ENCODE data around the gene SH3PXD2B. TPM values are rescaled to one million over a fixed set of nuclear protein-coding genes. Genes with fewer than 3 reads are reported as not detected.
"Not testable (repeated sequence)": the region's sequence is repeated elsewhere in the genome, so short reads cannot be mapped to it uniquely, and the experiment has no call there.

SH3PXD2B gene
- total RNA-seq, 1 experiment from 2014 or later = 15.7 TPM

DNA sequence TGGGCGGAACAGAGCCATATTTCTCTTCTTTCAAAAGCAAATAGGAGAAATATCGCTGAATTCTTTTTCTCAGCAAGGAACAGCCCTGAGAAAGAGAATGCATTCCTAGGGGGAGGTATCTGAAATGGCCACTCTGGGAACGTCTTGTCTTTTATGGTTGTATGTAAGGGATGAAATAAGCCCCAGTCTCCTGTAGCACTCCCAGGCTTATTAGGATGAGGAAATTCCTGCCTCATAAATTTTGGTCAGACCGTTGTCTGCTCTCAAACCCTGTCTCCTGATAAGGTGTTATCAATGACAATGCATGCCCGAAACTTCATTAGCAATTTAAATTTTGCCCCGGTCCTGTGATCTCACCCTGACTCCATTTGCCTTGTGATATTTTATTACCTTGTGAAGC is 52.3 kb downstream of the SH3PXD2B start:
- DNase-seq (ENCODE audit: low read depth) = not testable (repeated sequence)

DNA sequence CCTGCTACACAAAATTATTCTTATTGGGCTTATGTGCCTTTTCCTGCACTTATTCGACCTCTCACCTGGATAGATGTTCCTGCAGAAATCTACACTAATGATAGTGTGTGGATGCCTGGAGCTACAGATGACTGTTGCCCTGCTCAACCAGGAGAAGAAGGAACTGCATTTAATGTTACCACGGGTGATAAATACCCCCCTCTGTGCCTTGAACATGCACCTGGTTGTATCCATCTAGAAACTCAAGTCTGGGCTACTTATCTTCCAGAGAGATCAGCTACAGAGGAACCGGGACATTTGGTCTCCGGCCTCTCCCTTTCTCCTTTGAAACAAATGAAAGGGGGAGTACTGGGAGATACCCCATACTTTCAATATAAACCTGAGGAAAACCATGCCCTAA is 54.5 kb downstream of the SH3PXD2B start:
- no peak for DNase-seq (ENCODE audit: low read depth)

DNA sequence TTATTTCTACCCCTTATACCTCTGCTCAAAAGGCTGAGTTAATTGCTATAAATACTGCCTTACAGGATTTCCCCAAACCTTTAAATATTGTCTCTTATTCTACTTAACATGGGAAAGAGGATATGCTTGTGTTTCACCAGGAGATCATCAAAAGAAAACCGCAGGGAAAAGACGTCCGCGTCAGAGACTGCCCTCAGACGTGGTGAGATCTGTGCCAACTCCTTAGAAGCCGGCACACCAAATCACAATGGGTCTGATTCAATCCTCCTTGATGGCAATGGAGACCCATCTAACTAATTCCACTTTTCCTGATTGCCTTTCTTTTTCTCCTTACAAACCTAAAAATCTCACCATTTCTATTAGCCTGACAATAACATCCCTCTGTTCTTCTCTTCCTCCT is 55.0 kb downstream of the SH3PXD2B start:
- peak; percentile 72 for DNase-seq (ENCODE audit: low read depth)

DNA sequence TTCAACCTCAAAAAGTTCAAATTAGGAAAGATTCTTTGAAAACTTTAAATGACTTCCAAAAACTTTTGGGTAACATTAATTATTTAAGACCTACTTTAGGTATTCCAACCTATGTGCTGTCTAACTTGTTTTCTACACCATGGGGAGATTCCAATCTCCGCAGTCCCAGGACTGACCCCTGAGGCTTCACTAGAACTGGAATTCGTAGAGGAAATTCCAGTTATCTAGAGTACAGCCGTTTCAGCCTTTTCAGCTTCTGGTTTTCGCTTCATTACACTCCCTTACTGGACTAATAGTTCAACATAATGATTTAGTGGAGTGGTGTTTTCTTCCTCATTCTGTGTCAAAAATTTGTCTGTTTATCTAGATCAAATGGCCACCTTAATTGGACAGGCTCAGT is 55.7 kb downstream of the SH3PXD2B start:
- not testable (repeated sequence) for DNase-seq (ENCODE audit: low read depth)

DNA sequence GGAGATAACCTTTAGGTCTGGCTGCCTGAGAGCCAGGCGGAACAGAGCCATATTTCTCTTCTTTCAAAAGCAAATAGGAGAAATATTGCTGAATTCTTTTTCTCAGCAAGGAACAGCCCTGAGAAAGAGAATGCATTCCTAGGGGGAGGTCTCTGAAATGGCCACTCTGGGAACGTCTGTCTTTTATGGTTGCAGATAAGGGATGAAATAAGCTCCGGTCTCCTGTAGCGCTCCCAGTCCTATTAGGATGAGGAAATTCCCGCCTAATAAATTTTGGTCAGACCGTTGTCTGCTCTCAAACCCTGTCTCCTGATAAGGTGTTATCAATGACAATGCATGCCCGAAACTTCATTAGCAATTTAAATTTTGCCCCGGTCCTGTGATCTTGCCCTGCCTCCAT is 57.3 kb downstream of the SH3PXD2B start:
- DNase-seq (ENCODE audit: low read depth) = not testable (repeated sequence)

DNA sequence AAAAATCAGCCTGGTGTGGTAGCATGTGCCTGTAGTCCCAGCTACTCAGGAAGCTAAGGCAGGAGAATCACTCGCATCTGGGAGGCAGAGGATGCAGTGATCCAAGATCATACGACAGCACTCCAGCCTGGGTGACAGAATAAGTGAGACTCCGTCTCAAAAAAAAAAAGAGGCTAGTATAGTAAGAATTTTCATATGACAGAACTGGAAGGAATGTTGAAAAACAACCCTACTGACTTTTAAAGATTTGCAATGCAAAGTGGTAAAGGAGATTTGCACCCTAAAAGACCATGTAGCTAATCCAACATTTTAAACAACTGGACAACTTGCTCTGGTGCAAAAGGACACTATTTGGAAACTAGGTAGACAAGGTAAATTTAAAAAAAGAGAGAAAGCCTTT is 58.1 kb downstream of the SH3PXD2B start:
- DNase-seq (ENCODE audit: low read depth) = no peak

DNA sequence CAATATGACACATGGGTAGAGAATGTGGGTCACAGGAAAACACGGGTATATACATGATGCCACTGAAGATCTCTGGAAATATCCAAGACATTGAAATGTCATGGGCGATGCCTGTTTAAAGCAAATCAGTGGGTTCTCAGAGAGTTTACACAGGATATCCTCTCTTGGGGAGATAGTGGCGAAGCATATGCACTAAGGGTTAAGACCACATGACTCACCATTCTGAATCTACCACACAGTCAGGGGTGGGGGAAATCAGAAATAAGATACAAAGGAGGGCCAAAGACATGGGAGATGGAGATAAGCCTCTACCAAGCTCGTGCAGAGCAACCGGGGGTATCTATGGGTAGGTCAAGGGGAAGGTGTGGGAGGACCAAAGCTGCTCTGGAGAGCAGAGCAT is 58.8 kb downstream of the SH3PXD2B start:
- DNase-seq (ENCODE audit: low read depth) = no peak

DNA sequence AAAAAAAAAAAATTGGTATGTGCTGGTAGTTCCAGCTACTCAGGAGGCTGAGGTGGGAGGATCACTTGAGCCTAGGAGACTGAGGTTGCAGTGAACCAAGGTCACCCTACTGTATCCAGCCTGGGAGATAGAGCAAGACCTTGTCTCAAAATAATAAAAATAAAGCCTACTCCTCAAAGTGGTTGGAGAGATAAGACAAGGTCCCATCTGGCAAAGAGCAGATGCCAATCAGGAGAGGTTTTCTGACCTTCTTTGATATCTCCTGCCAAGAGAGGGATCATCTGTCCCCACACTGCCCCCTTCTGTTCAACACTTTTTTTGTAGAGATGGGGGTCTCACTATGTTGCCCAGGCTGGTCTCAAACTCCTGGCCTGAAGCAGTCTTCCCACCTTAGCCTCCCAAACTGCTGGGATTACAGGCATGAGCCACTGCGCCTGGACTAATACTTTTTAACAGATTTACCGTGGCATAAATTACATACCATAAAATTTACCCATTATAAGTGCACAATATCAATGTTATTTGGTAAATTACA is 64.7 kb downstream of the SH3PXD2B start:
- DNase-seq (ENCODE audit: low read depth) = no peak

DNA sequence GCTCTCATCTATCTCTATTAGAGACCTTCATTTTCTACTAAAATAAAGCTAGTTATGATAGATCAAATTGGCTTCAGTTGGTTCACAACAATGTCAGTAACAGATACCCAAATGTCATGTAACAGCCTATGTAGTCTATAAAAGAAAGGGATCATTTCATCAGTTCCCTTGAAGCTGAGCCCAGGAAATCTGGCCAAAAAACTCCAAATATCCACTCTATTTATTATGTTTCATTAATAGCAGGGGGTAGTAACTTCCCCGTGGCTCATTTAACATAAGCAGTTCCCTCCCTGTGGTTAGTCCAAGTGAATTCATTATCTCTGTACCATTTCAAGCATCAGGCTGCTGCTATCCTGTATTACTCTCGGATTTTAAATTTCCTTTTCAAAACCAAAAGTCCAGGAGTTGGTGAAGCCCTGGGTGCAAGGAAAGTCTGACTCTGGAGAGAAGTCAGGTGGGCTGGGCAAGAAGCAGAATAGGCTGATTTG is 66.0 kb downstream of the SH3PXD2B start:
- DNase-seq (ENCODE audit: low read depth) = no peak

DNA sequence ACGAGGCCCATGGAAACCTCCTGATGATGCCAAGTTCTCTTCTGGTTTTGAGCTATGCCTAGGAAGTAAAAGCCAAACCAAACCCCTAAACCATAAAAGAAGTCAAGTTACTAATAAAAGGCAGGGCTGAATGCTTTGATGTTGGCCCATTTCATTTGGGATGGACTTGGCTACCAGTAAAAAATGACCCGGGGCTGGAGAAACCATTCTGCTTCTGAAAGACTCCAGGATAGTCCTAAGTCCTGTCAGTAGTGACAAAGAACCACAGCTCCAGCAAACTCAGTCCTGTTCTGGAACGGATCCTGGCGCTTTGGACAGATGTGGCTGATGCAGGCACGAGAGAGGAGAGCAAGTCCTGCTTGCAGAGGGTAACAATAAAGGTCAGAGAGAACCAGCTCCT is 68.6 kb downstream of the SH3PXD2B start:
- no peak for DNase-seq (ENCODE audit: low read depth)

DNA sequence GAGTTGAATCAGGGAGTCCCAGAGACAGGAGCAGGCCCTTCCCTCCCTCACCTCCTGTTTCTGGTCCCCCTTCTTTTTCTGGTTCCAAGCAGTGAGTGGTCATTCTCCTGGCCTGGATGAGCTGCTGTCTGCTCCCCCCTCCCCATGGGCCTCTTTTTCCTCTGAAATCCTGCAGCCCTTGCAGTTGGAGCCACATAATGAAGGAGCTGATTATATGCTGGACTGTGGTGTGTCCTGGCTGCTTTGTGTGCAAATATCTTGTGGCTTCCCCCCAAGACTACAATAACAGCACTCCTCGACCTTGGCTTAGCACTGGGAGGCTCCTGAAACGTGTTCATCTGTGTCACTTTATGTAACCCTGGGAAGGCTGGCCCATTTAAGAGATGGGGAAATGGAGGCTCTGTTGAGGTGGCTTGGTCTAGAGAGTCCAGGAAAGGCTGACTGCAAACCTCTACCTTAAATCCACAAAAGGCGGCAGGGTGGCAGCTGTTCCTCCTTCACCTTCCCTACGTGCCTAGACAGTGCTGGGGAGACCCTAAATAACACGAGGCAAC is 69.2 kb downstream of the SH3PXD2B start:
- DNase-seq (ENCODE audit: low read depth) = no peak

DNA sequence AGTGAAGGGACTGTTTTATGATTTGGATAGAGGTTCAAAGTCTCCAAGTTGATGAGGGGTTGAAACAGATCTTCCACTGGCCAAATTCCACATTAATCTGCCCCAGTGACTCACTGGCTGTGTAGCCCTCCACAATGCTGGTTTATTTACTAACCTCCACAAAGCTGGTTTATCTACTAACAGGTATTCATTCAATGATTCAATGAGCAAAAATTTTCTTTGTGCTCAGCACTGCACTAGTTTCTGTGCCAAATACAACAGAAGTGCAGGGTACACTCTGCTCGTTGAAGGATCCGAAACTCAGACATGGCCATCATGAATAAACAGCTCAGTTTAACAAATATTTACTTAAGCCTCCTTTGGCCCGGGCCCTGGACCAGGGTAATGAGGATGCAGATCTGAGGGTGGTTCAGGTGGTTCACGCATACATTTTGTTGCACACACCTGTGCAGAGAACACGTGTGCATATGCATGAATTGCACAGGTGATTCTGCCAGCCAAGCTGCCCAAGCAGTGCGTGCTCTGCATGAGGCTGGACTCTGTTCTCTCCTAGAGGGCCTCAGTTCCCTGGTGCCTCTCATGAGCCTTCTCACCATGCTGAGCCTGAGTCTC is 71.0 kb downstream of the SH3PXD2B start:
- DNase-seq (ENCODE audit: low read depth) = peak; percentile 68

DNA sequence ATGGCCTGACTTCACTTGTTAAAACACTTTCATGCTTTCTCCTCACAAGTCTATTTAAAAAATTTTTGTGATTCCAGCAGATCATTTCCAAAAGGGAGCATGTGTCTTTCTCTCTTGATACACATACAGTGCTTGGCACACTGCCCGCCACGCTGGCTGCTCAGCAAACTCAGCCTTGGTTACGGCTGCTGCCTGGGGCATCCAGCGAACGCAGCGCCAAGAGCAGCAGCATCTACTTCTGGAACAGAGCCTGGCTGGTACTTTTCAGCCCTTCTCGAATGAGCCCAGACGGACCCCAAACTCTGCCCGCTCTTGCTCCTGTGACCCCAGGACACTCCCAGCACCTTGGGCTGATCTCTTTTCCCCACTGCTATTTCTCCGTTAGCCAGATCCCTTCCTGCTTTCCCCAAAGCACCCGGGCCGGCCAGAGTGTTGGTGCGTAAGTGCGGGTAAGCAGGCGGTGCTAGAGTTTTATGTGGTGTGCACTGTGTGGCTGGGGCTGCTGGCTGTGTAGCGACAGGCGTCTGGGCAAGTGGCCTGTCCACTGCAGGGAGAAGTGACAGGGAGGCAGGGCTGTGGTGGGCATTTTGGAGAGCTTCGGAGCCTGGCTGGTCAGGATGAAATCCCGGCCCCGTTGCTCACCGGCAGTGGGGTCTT is 73.2 kb downstream of the SH3PXD2B start:
- DNase-seq (ENCODE audit: low read depth) = no peak

DNA sequence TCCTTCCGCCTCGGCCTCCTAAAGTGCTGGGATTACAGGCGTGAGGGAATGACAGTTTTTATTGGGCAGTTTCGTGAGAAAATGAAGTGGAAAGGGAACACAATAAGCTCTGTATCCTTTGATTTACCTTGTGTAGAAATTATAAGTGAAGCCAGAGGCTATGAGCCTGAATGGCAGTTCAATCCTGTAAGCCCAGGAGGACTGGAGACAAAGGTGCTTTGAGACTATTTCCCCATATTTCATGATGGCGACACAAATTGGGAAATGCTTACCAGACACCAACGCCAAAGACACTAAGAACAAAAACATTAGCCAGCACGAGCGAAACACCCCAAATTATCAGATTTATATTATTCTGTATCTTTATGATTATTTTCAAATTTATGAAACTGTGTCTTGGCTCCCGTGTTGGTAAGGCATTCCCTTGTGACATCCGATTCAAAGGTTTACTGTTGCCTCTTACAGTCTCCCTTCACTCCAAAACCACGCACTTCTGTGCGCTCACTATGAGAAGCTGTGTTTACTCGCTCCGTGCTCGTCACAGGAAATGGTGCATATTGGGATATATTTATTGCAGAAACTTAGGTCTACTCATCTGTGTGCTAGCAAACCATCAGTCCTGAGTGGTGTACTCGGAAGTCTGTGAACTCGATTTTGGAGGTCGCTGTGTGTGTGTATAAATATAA is 73.9 kb downstream of the SH3PXD2B start:
- DNase-seq (ENCODE audit: low read depth) = no peak

DNA sequence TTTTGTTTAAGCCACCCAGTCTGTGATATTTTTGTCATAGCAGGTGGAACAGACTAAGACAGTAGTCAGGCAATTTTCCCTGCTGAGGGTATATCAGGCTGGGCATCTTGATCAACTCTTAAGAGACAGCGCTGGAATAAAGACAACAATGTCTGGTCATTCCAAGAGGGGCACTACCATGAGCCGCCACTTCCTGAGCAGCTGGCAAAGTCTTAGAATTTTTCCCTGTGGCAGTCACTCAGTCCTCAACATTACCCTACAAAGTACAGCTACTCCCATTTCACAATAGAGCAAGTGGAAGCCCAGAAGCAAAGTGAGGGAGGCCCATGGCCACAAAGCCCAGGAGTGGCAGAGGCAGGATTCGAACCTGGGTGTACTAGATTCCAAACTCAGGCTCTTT is 74.8 kb downstream of the SH3PXD2B start:
- no peak for DNase-seq (ENCODE audit: low read depth)

DNA sequence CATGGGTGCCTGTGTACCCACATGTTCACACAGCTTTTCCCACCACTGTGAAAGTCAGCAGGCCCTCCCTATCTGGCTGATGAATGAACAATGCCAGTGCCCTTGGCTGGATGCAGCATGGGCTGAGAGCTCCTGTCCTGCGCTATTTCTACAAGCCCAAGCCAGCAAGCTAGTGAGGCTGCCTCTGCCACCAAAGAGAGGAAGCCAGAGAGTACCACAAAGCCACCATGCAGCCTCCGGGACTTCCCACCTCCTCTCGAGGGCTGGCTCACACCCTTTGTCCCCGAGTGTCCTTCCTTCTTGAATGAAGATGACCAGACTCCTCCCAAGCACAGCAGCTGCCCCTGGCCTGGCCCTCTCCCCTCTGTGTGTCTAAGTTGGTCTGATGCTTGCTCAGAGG is 76.5 kb downstream of the SH3PXD2B start:
- DNase-seq (ENCODE audit: low read depth) = no peak

DNA sequence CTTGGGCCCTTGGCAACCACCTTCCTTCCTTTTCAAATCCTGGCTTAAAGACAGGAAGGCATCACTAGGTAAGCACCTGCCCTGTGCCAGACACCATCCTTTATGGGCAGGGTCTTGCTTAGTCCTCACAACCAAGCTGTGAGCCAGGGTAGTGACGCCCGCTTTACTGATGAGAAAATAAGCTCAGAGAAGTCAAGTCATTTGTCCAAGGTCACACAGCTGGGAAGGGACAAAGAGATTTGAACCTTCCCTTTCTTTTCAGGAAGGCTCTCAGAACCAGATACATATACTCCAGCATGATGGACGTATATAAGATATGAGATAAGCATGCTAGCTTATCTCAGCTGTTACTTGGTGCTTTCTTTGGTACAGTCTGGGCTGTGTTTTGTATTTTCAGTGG is 76.9 kb downstream of the SH3PXD2B start:
- DNase-seq (ENCODE audit: low read depth) = no peak

DNA sequence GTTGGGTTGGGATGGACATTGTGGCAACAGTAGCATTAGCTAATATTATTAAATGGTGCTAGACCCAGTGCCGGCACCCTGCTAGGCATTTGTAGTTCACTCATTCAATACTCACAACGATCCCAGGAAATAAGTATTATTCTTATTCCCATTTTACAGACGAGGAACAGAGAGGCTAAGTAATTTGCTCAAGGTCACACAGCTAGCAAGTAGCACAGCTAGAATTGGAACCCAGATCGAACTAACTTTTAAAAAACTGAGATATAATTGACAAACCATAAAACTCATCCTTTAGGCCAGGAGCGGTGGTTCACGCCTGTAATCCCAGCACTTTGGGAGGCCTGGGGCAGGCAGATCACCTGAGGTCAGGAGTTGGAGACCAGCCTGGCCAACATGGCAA is 79.5 kb downstream of the SH3PXD2B start:
- no peak for DNase-seq (ENCODE audit: low read depth)

DNA sequence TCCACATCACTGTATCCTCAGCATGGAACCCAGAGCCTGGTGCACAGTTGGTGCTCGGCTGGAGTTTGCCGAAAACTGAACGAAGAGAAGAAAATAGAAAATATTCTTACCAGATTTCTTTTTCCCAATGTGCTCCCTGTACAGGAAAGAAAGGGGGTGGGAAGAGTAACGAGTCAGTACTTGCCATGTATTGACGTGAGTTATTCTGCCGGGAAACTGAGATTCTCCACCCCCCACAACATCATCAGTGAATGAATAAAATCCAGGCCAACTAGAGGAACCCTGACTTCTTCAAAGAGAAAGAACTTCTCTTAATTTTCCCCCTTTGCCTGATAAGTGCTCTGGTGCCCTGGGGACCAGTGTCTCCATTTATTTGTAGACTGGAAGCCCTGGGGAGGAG is 80.6 kb downstream of the SH3PXD2B start:
- no peak for DNase-seq (ENCODE audit: low read depth)

DNA sequence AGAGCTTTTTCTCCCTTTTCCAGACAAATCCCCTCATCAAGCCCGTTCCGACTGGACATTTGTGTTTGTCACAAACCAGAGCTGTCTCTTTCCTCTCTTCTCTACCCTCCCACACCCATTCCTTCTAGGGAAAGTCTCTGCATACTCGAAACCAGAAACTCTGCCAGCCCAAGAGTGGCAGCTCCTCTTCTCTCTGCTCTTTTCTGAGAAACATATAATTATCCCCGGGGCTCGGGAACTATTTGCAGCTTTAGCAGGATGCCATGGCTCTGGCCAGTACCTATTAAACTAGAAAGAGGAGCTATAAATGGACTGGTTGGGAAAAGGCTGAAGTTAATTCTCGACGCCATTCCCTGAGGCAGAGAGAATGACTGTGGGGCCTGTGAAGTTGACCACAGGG is 82.6 kb downstream of the SH3PXD2B start:
- no peak for DNase-seq (ENCODE audit: low read depth)

DNA sequence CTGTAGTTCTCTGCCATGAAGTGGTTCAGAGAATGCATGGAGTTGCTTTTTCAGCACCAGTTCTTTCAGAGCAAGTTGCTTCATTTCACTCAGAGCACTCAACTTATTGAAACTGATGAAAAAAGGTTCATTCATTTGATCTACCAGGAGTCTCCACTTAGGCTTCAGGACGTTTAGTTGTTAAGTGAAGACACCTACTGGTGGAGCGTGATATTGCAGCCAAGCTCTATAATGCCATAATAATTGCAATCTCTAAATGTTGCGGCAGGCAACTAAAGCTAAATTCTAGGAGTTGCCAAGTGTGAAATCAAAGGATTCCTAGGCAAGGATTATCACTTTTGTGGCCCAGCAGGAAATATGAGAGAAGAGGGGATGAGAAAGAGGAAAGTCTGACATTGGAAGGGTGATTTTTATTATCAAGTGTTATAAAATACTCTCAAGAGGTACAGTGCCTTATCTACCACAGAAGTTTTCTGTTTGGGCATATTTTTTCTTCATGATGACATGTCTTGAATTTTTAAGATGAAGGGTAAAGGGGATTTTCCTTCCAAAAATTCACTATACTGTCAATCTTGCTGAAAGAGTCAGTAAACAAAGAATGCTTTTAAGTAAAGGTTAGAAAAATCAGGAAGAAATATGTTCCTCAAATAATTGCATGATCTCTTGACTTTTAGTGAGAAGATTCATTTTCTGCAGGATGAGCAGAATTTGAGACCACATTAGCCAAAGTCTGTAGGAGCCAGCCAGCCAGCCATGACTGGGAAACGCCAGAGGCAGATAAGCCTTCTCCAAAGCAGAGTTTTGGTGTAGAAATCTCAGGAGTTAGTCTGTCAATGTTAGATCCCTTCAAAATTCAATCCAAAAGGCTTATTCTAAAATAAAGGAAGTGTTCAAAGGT is 83.4 kb downstream of the SH3PXD2B start:
- DNase-seq (ENCODE audit: low read depth) = peak; percentile 24

DNA sequence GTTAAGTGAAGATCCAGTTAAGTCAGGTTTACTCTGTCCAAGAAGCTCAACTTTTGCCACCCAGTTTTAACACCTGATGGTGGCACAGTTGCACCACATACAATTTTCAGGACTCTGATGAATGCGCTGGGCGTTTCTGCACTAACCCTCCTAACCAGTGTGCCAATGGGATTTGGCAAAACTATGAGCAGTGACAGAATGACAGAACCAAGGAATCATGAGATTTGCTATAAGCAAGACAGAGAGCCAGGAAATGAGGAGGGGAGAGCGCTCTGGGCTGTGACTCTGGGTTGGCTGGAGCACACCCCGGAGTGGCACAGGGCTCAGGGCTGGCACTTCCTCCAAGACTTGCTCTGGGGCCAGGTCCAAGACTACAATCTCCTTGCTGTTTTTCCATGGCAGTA is 84.1 kb downstream of the SH3PXD2B start:
- DNase-seq (ENCODE audit: low read depth) = no peak
